ENCODE data around the gene FAM181B.

DNA sequence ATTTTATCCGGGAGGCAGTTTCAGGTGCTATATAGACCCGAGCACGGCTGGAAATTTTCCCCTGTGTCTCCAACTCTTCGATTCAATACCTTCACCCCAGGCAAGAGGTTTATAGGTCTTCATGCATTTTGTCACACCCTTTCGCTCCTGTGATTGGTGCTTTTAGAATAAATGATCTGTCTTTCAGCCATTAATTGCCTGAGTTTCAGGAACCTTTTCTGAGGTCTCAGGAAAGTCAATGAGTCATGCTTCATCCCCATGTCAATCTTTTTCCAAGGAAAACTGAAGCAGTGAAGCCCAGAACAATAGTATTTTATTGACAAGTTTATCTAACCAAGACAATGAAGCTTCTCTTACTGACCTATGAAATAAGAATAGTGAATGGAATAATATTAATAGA, 29.9 kb downstream of the FAM181B start:
- no peak for TF ChIP-seq CTCF (IDR thresholded peaks at IDR 0.05)
- no peak for TF ChIP-seq POLR2A (IDR thresholded peaks at IDR 0.05)
